Endodermal cell (in vitro differentiated cells): Measurements from ENCODE around the gene GPS1. TPM values are rescaled to one million over a fixed set of nuclear protein-coding genes. Genes with fewer than 3 reads are reported as not detected.

Experiments
- DNase-seq: peaks from one replicate; pipeline ENCODE4 v3.0.0-alpha.2; 2017
- H3K27ac ChIP-seq: 2 replicates; pipeline ENCODE4 v1.5.1; 2013; ENCODE audit warnings: mild to moderate bottlenecking, low read depth, low read length, moderate library complexity
- H3K27me3 ChIP-seq: 2 replicates; pipeline ENCODE4 v1.6.1; 2013; ENCODE audit warnings: mild to moderate bottlenecking, low read length, moderate library complexity; ENCODE audit not compliant: insufficient read depth, control insufficient read depth, poor library complexity, severe bottlenecking
- H3K36me3 ChIP-seq: 2 replicates; pipeline ENCODE4 v1.7.0; 2013; ENCODE audit warnings: mild to moderate bottlenecking, low read length, moderate library complexity; ENCODE audit not compliant: control insufficient read depth, insufficient read depth
- H3K4me1 ChIP-seq: one replicate; pipeline ENCODE4 v1.7.0; 2013; ENCODE audit warnings: low read length; ENCODE audit not compliant: control insufficient read depth, insufficient read depth
- H3K4me3 ChIP-seq: 2 replicates; pipeline ENCODE4 v1.5.1; 2013; ENCODE audit warnings: mild to moderate bottlenecking, low read length, moderate library complexity
- H3K9ac ChIP-seq: 2 replicates; pipeline ENCODE4 v1.6.1; 2013; ENCODE audit warnings: mild to moderate bottlenecking, low read length, moderate library complexity; ENCODE audit not compliant: poor library complexity, severe bottlenecking; ENCODE audit errors: extremely low read depth
- H3K9me3 ChIP-seq: 2 replicates; pipeline ENCODE4 v1.6.1; 2013; ENCODE audit warnings: mild to moderate bottlenecking, low read length, moderate library complexity; ENCODE audit not compliant: control insufficient read depth
- H3K27ac Mint-ChIP-seq: 2 replicates; pipeline ENCODE4 v1.8.0; 2020; ENCODE audit warnings: mixed read lengths
- H3K27me3 Mint-ChIP-seq: 2 replicates; pipeline ENCODE4 v1.8.0; 2021; ENCODE audit warnings: mild to moderate bottlenecking, mixed read lengths; ENCODE audit not compliant: insufficient read depth
- H3K36me3 Mint-ChIP-seq: 2 replicates; pipeline ENCODE4 v1.8.0; 2020; ENCODE audit warnings: low read depth, mixed read lengths
- H3K4me1 Mint-ChIP-seq: 2 replicates; pipeline ENCODE4 v1.8.0; 2020; ENCODE audit warnings: mixed read lengths
- H3K4me3 Mint-ChIP-seq: 2 replicates; pipeline ENCODE4 v1.8.0; 2020; ENCODE audit warnings: mild to moderate bottlenecking, moderate library complexity, mixed read lengths
- H3K9me3 Mint-ChIP-seq: 2 replicates; pipeline ENCODE4 v1.8.0; 2020; ENCODE audit warnings: mild to moderate bottlenecking, mixed read lengths
- CTCF ChIP-seq: fragments of 200-600 bp; sonication (generic); conservative IDR thresholded peaks from 2 replicates; pipeline ENCODE4 v1.5.0; 2021; ENCODE audit warnings: antibody characterized with exemption, mild to moderate bottlenecking
- WGBS, 2 experiments: methylation state at CpG; one replicate each; pipeline versions ENCODE4 v1.1.5 to v1.1.7; 2013; ENCODE audit warnings: missing lambda C conversion rate in 2 of 2, mixed read lengths in 1 of 2; ENCODE audit not compliant: insufficient coverage in 1 of 2, insufficient read length in 1 of 2; 5-methylcytosine and 5-hydroxymethylcytosine counted together
- total RNA-seq, 2 donors: library from RNA; stranded (reverse); fragmentation: NEBNext Ultra II Directional in 1 of 2; extraction: Animal tissue kit (Norgen Biotek cat#: 25700) in 1 of 2; gene quantifications; 2 replicates in 1 of 2; 3 replicates in 1 of 2; pipeline ENCODE4 v1.2.1, GENCODE V29; 2021

The GPS1 gene
- total RNA-seq, 2 donors from 2014 or later: 152 to 153 TPM

DNA sequence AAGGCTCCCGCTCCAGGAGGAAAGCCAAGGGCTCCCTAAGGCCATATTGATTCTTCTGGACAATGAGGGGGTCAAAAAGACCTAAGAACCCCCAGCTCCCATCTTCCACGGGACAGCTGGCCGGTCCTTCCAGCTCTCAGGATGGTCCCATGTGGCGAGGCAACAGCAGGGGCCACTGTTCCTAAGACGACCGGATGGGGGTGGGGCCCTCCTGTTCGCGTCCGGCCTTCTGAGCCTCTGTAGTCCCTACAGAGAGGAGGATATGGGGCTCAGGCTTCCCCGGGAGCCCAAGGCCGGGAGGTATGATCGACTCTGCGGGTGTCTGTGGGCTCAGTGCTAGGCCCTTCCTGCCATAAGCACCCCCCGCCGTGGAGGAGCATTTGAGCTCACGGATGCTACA is 8.2 kb upstream of the GPS1 start:
- no peak overlapping the region for H3K4me3 ChIP-seq
- peaks cover 11% of the 10 kb centered on the region for H3K36me3 Mint-ChIP-seq
- H3K9me3 ChIP-seq: no peaks in the 10 kb centered on the region
- no peaks in the 10 kb centered on the region for H3K4me1 Mint-ChIP-seq
- H3K27me3 ChIP-seq: no peaks in the 10 kb centered on the region
- H3K4me1 ChIP-seq: no peaks in the 10 kb centered on the region
- DNase-seq: no peak
- peaks cover 13% of the 10 kb centered on the region for H3K27me3 Mint-ChIP-seq
- WGBS, 2 experiments: 72 to 75% methylated on average over 12 to 16 of the region's 16 CpGs
- H3K36me3 ChIP-seq: peaks cover 14% of the 10 kb centered on the region
- no peak overlapping the region for H3K4me3 Mint-ChIP-seq
- no peak overlapping the region for H3K27ac ChIP-seq
- no peak overlapping the region for H3K27ac Mint-ChIP-seq
- H3K9ac ChIP-seq: no peak overlapping the region
- H3K9me3 Mint-ChIP-seq: peaks cover 6% of the 10 kb centered on the region
- no peak for TF ChIP-seq CTCF

- Histone ChIP-seq H3K4me3 (no peak overlapping the region), H3K27me3 (no peaks in the 10 kb centered on the region), H3K4me1 (no peaks in the 10 kb centered on the region), H3K27ac (no peak overlapping the region), H3K9ac (no peak overlapping the region), H3K9me3 (no peaks in the 10 kb centered on the region), H3K36me3 (peaks cover 22% of the 10 kb centered on the region)
- Mint-ChIP-seq H3K36me3 (peaks cover 11% of the 10 kb centered on the region), H3K9me3 (peaks cover 6% of the 10 kb centered on the region), H3K4me1 (peaks cover 4% of the 10 kb centered on the region), H3K4me3 (no peak overlapping the region), H3K27me3 (peaks cover 6% of the 10 kb centered on the region), H3K27ac (no peak overlapping the region)
- WGBS, 2 experiments: 90 to 92% methylated on average over 7 to 14 of the region's 14 CpGs
- DNase-seq: no peak
- no peak for TF ChIP-seq CTCF
Measured at GRCh38 chr17:82045936-82046484, 5.7 kb upstream of the GPS1 start.

DNA sequence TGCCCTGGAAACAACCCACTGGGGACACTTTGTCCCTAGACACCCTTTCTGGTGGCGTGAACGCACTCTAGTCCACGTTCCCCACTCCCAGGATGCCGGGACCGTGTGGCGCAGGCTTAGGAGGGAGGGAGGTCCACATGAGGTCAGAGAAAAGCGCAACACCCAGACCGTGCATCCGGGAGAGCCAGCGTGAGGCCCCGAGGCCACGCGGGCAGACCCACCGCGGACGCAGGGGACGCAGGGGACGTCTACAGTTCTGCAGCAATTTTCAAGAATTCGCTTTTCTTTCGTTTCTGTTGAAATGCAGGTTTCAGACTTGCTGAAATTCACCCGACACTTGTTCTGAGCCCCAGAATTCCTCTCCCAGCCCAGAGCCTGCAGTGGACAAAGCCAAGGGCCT is 4.8 kb upstream of the GPS1 start:
- H3K27ac Mint-ChIP-seq: no peak overlapping the region
- no peak overlapping the region for H3K4me3 Mint-ChIP-seq

More for the DNA sequence above, 4.8 kb upstream of the GPS1 start:
- Histone ChIP-seq H3K36me3 (peaks cover 22% of the 10 kb centered on the region), H3K27me3 (no peaks in the 10 kb centered on the region), H3K27ac (no peak overlapping the region), H3K4me3 (no peak overlapping the region), H3K9ac (no peak overlapping the region), H3K9me3 (no peaks in the 10 kb centered on the region), H3K4me1 (no peaks in the 10 kb centered on the region)
- no peak for DNase-seq
- Mint-ChIP-seq H3K4me1 (peaks cover 4% of the 10 kb centered on the region), H3K9me3 (no peaks in the 10 kb centered on the region), H3K36me3 (peaks cover 11% of the 10 kb centered on the region), H3K27me3 (no peaks in the 10 kb centered on the region)
- 97 to 98% methylated on average over 21 of the region's 21 CpGs for WGBS, 2 experiments
- no peak for TF ChIP-seq CTCF
